ENCODE measurements around the gene TEX264.

- TF ChIP-seq CTCF (IDR thresholded peaks at IDR 0.05) (no peak), POLR2A (IDR thresholded peaks at IDR 0.05; ENCODE audit: low read depth) (no peak), EP300 (IDR thresholded peaks at IDR 0.05) (no peak)
Measured at GRCh38 chr3:51702156-51702555, 31.1 kb downstream of the TEX264 start.
